ENCODE measurements around the gene TSHZ2.
"Not testable (repeated sequence)": the region's sequence is repeated elsewhere in the genome, so short reads cannot be mapped to it uniquely, and the experiment has no call there.

- TF ChIP-seq CTCF, EP300 (IDR thresholded peaks at IDR 0.05): not testable (repeated sequence)
Observed at GRCh38 chr20:53413845-53414244, 441.7 kb downstream of the TSHZ2 start.
